Spleen (tissue), 7 donors: ENCODE data around the gene ISL2.

Experiments used
- CTCF ChIP-seq, 11 experiments: fragments of 200-600 bp in 7 of 11; fragments of 450-650 bp in 4 of 11; sonication (generic) in 4 of 11; IDR thresholded peaks in 8 of 11; conservative IDR thresholded peaks in 3 of 11; 1 replicate in 7 of 11; 2 replicates in 4 of 11; pipeline versions ENCODE4 v1.4.0 to v1.8.0; 2016 to 2021; ENCODE audit warnings: antibody characterized with exemption in 11 of 11, inconsistent platforms in 4 of 11, mild to moderate bottlenecking in 1 of 11
- POLR2A ChIP-seq, 3 donors: fragments of 450-650 bp; IDR thresholded peaks; one replicate each; pipeline ENCODE4 v1.5.1; 2017; ENCODE audit warnings: antibody characterized with exemption in 3 of 3, mild to moderate bottlenecking in 1 of 3
- POLR2AphosphoS5 ChIP-seq, 3 donors: sonication (generic); formaldehyde crosslinking; IDR thresholded peaks; one replicate each; pipeline ENCODE4 v1.5.1; 2017; ENCODE audit warnings: antibody characterized with exemption in 3 of 3
- donor health status: DM: no; HTN: no; CAD: no; lungs with moderate emphysema.
- donor health status: DM: no; HTN: no; CAD: no.
- donor health status: DM: no; HTN: no; CAD: no.

GRCh38 chr15:76380249-76380648 is 43.7 kb downstream of the ISL2 start:
- TF ChIP-seq POLR2AphosphoS5 (IDR thresholded peaks at IDR 0.05) (no peak), CTCF (IDR thresholded peaks at IDR 0.05 in 8 of 11, conservative IDR thresholded peaks at IDR 0.05 in 3 of 11) (no peak), POLR2A (IDR thresholded peaks at IDR 0.05) (no peak)
